NCI-H1105 treated with DMSO at 0.1 percent for 48 hours (cell line): ENCODE measurements around the gene LCOR.

Experiments
- DNase-seq: peaks from one replicate; lab custom pipeline; 2025; lab: John Stamatoyannopoulos, UW

Gene LCOR

GRCh38 chr10:96987141-96987841, 155.2 kb downstream of the LCOR start:
- no peak for DNase-seq

- no peak for DNase-seq
Measured at GRCh38 chr10:96987842-96988175, 155.7 kb downstream of the LCOR start.

GRCh38 chr10:96988426-96988825, 156.3 kb downstream of the LCOR start:
- no peak for DNase-seq

GRCh38 chr10:96991313-96991841, 159.3 kb downstream of the LCOR start:
- DNase-seq: no peak

- no peak for DNase-seq
Measured at GRCh38 chr10:96992721-96993120, 160.6 kb downstream of the LCOR start.

GRCh38 chr10:96995851-96996250, 163.8 kb downstream of the LCOR start:
- no peak for DNase-seq

- DNase-seq: no peak
Measured at GRCh38 chr10:96996275-96996965, 164.3 kb downstream of the LCOR start.

- DNase-seq: no peak
Measured at GRCh38 chr10:96998329-96998888, 166.3 kb downstream of the LCOR start.

GRCh38 chr10:96999337-96999736, 167.2 kb downstream of the LCOR start:
- no peak for DNase-seq

GRCh38 chr10:96999987-97000386, 167.9 kb downstream of the LCOR start:
- no peak for DNase-seq

- DNase-seq: no peak
Measured at GRCh38 chr10:97000487-97001182, 168.5 kb downstream of the LCOR start.

GRCh38 chr10:97001183-97001991, 169.3 kb downstream of the LCOR start:
- DNase-seq: no peak

- DNase-seq: no peak
Measured at GRCh38 chr10:97002670-97003069, 170.6 kb downstream of the LCOR start.

GRCh38 chr10:97003151-97003803, 171.2 kb downstream of the LCOR start:
- no peak for DNase-seq

- DNase-seq: no peak
Measured at GRCh38 chr10:97003804-97004201, 171.7 kb downstream of the LCOR start.

- DNase-seq: no peak
Measured at GRCh38 chr10:97004591-97004990, 172.5 kb downstream of the LCOR start.

- no peak for DNase-seq
Measured at GRCh38 chr10:97005349-97005748, 173.3 kb downstream of the LCOR start.

- DNase-seq: no peak
Measured at GRCh38 chr10:97006364-97006763, 174.3 kb downstream of the LCOR start.

GRCh38 chr10:97007417-97007816, 175.3 kb downstream of the LCOR start:
- DNase-seq: no peak

- no peak for DNase-seq
Measured at GRCh38 chr10:97010695-97011206, 178.7 kb downstream of the LCOR start.

- DNase-seq: no peak
Measured at GRCh38 chr10:97011397-97011796, 179.3 kb downstream of the LCOR start.
